Stimulated activated naive CD8-positive, alpha-beta T cell treated with anti-CD3 and anti-CD28 coated beads, Interleukin-15, Interleukin-2, amounts not matched to agents 100 U/mL and 50 U/mL, for 24 hours (primary cell): ENCODE results near the gene BRSK2.
"Not testable (repeated sequence)": the region's sequence is repeated elsewhere in the genome, so short reads cannot be mapped to it uniquely, and the experiment has no call there.

Experiments used
- ATAC-seq: fragments of 150-1000 bp; cut with Tn5 transposase; one replicate; pipeline ENCODE4 v1.10.0; 2021
- DNase-seq: peaks from one replicate; pipeline ENCODE4 v3.0.0; 2021

Gene BRSK2

DNA sequence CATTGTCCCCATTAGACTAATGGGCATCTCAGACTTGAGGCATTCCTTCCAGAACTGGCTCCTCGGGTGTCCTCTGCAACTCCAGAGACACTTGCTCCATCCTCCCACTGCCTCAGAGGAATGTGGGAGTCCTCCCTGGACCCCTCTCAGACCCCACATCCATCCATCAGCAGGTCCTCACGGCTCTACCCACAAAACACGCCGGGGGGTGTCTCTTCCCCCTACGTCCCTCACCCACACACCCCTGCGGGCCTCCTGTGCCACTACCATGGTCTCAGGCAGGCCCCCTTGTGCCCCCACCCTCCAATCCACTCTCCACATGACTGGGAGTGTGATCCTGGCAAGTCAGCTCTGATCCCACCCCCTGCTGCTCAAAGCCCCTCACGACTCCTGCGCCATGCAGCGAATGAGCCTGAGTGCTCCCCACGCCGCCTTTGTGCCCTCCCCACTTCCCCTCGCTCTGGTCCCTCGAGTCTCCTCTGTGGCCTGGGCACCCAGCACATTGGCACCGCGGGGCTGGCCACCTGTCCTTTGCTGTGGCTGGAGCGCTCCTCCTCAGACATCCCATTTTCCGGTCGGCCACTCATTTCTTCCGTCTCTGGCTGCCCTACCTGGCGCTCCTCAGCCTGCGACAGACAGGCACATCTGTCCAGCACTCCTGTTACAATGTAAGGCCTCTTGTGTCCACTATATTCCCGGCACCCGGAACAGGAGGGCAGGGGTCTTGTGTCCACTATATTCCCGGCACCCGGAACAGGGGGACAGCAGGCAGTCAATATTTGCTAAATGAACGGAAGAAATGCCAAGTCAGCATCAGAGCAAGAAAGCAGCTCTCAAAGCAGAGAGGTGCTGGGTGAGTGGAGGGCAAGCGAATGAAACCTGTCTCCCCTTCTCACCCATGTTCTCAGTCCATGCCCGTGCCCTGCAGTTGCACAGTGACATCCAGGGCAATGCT lies 111.0 kb downstream of the BRSK2 start:
- DNase-seq: no peak
- no peak for ATAC-seq

DNA sequence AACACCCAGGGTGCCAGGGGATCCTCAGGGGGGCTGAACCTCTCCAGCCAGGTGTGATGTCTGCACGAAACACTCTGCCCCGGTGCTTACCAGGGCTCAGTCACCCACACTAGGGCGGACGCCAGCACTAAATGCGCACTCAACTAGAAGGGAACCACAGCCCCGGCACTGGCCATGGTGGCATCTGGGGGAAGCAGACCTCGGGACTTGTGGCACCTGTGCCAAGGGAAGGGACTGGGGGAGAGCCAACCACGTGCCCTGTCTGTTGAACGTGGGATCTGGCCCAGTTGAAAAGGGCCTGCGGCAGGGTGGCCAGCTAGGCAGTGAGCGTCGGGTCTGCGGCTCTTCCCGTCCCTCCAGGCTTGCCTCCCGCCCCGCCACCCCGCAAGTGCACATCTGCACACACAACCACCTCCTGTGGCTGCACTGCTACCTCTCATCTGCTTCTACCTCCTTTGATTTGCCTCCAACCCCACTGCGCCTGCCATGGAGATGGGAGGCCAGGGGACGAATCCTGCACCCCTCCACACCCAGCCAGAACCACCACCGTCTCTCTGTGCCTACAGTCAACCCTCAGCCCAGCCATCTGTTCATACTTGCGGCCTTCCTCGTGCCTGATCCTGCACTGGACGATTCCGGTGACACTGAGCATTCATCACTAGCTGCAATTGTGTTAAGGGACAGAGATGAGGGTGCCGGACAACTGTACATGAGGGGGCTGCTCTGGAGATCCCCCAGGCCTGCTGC lies 111.9 kb downstream of the BRSK2 start:
- no peak for DNase-seq
- no peak for ATAC-seq

DNA sequence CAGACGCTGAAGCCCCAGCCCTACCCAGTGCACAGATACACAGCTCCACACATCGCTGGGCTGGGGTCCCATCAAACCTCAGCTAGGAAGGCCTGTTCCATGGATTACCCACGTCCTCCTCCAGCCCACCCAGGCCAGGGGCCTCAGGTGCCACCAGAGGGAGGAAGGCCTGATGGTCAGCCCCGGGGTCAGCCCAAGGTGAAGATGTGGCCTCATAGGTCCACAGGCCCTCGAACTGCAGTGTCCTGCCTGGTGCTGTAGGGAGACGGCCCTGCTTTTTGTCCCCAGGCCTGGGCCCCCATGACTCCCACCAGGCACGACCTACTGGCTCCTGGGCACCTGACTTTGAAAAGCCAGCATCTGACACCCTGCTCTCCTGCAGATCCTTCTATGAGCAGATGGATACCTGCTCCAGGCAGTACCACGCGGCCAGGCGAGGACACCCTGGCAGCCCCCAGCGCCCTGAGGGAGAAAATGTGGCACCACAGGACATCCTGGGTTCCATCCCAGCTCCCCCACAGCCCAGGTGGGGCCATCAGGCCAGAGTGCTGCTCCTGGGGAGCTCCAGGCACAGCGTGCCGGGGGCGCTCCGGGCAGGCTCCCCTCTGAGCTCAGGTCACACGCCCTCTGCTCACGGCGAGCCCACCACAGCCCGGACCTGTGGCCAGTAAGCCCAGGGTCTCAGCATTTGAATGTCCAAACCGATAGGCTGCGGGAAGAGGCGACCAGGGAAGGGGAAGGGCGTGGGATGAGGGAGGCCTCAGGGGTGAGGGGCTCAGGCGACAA lies 112.6 kb downstream of the BRSK2 start:
- ATAC-seq: no peak
- DNase-seq: no peak

DNA sequence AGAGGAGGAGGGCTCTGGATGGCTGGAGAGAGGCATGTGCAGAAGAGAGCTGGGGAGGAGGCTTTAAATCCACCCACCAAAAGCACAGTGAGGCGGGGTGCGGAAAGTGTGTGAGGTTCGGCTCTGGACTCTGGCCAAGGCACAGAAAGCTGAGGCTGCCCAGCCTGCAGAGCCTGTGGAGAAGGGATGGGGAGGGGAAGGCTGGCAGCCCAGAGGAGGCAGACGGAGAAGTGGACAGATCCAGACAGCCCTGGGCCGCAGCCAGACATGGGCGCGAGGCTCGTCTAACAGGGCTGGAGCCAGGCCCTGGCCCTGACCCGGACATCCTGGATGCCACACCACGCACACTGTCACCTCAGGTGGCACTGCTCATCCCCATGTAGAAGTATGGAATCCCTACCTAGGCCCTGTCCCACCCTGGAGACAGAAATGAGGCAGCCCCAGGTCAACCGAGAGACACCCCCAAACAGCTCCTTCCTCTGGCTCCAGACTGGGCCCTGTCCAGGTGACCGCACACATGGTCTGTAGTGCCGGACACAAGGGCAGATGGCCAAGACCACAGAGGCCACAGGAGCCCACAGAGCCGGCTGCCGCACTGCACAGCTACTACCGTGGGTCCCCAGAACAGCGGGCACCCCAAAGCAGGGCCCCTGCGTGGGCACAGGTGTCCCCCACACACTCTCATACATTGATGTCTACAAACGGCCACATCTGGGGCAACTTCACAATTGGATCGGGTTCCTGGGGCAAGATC lies 113.4 kb downstream of the BRSK2 start:
- no peak for DNase-seq
- no peak for ATAC-seq

DNA sequence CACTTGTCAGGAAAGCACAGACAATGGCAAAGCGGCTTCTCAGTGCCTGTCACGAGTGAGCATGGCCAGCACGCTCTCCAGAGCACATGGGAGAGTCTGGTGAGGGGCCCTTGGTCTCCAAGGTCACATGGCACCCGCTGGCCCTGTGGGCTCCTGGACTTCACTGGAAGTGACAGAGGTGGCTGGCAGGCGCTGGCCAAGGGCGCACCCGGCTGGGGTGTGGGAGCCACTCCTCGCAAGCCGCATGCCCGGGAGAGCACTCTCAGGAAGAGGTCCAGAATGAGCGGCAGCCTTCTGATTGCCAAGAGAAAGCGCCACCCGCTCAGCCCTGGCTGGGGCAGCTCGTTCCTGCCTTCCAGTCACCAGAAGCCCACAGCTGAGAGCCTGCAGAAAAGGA lies 114.0 kb downstream of the BRSK2 start:
- DNase-seq: no peak
- no peak for ATAC-seq

DNA sequence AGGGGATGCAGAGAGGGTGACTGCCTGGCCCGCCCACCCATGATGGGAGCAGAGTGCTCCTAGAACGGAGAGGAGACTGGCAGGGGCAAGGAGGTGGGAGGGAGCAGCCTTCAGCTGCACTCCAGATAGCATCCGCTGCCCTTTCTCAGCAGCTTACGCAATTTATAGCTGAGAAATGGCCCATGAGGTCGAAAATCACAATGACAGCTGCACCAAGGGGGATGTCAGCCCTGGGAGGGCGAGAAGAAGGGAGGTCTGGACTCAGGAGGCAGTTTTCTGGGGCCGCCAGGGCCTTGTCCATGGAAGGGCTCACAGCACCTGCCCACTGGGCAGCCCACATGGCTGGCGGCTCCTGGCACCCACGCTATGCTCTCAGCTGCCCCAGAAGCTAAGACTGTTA lies 114.4 kb downstream of the BRSK2 start:
- ATAC-seq (no peak), DNase-seq (no peak)

DNA sequence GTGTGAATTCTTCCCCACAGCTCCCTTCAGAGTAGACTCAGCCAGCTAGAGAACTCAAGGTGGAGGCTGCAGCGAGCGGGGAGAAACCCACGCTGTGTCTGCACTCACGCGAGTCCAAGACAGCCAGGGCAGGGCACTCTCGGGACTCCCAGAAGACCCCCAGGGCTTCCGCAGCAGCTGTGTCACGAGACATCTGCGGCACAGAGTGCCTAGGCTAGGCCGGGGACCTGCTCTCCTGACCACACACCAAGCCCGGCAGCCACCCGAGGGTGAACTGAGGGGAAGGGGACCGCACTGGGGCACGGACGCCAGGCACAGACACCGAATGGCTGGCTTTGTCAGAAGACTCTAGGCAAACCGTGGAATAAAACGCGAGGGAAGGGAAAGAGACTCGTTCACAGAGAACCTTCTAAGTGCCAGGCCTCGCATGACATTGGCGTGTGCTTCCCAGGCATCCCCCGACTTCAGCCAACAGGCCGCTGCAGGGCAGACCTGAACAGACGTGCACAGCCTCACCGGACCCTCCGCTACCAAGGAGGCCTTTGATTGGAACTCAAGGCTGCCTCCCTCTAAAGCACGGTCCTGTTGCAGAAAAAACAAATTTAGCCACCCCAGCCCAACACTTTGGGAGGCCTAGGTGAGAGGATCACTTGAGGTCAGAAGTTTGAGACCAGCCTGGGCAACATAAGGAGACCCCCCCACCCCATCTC lies 115.0 kb downstream of the BRSK2 start:
- ATAC-seq (no peak), DNase-seq (no peak)

DNA sequence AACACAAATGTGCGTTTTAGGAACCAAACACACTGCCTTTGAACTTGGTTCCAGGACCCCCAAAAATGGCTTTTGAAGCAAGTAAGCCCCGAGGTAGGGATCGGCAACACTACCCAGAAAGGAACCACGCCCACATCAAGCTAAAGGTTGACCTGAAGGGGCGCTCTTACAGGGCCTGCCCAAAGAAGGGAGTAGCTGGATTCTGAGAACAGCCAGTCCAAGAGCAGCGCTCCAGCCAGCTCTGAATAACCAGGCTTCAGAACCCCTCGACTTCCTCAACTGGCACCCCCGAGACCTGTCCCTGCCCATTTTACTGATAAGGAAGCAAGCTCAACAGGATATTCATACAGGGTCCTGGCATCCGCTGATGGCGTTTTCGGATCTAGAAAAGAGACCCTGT lies 115.7 kb downstream of the BRSK2 start:
- no peak for ATAC-seq

DNA sequence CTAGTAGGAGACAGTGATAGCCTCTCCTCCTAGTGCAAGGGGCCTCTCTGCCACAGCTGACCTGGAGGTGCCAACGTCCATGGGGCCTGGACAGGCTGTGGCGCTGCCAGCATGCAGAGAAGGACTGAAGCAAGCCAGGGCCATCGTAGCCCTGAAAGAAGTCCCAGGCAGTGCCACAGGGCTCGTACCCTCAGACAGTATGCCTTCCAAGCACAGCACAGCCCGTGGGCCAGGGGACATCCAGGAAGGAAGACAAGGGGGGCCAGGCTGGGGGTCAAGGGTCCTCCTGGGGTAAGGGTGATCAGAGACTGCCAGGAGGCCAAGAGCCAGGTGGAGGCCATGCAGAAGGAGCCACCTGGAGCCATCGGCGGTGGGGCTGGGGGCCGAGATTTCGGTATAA lies 117.2 kb downstream of the BRSK2 start:
- DNase-seq (no peak), ATAC-seq (no peak)

More for the DNA sequence above, 115.7 kb downstream of the BRSK2 start:
- DNase-seq: no peak

DNA sequence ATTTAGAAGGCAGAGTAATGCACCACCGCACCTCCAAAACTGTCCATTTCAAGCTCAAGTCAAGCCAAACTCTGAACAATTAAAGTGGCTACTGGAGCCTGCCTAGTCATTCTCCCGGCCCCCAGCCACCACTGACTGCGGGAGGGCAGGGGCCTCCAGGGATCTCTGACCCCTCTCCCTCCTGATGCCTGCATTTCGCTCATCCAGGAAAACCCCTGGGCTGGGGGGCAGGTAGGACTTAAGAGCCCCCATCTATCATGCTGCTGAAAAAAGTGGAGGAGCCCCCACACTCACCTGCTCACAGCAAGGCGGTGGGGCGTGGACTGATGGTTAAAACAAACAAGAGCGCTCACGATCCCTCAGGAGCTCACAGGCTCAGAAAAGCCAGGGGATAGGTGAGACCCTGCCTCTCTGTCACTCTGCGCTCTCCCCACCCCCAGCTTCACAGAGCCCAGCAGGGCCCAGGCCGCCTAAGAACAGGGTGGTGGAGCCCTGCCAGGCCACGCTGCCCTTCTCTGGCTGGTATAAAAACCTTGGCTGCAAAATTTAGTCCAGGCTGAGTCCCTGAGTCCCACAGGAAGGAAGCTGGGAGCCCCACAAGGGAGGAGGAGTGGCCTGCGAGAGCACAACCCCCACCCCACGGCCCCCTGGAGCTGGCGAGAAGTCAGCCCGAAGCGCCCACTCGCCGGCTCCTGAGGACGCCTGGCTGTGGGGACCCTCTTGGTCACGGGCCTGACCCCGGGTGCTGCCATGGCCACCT lies 117.8 kb downstream of the BRSK2 start:
- no peak for DNase-seq
- ATAC-seq: no peak

DNA sequence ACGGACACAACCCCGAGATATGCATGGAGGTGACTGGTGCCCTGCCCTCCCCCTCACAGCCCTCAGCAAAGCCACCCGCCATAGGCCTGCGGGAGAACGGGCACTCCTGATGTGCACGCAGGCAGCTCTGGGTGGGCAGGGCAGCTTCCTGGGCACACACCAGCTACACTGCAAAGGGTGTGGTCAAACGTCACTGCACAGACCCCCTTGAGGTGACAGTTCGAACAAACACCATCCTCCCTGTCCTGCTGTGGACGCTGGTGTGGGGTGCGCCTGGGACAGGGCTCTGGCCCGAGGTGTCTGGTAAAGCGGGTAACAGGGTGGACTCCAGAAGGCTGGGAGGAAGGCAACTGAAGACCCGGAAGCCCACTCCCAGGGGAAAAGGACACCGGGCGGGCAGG lies 118.8 kb downstream of the BRSK2 start:
- no peak for ATAC-seq

DNA sequence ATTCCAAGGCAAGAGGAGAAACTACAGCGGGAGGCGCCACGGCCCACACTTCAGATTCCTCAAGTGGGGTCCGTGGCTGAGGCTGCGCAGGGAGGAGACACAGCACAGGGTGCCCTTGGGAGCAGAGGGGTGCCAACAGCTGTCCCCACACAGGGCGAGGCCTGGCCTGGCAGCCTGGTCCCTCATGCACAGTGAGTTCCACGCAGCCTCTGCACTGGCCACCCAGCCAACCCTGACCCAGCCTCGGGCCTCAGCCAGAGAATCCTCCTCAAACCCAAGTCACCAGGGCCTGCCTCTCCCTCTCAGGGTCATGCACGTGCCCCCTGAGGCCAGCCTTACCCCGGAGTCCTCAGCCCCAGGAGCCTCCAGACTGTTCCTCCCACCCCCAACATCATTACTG lies 119.3 kb downstream of the BRSK2 start:
- DNase-seq (no peak), ATAC-seq (no peak)

More for the DNA sequence above, 118.8 kb downstream of the BRSK2 start:
- no peak for DNase-seq

DNA sequence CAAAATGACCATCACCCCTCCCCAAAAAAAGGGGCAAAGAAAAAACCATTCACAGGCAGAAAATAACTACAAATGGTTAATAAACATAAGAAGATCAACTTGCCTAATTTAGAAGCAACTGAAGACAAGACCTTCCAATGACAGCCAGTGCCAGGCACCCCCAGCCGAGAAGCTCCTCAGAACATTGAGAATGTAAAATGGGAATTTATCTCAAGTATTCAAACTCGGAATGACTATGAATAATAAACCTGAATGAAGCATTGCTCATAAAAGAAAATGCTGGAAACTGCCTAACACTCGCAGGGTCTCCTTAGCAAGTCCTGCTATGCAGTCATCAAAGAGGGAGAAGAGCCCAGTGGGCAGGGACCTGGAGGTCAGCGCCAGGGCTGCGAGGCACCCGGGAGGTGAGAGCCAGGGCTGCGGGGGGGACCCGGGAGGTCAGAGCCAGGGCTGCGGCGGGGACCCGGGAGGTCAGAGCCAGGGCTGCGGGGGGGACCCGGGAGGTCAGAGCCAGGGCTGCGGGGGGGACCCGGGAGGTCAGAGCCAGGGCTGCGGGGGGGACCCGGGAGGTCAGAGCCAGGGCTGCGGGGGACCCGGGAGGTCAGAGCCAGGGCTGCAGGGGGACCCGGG lies 120.0 kb downstream of the BRSK2 start:
- ATAC-seq: no peak
- no peak for DNase-seq

DNA sequence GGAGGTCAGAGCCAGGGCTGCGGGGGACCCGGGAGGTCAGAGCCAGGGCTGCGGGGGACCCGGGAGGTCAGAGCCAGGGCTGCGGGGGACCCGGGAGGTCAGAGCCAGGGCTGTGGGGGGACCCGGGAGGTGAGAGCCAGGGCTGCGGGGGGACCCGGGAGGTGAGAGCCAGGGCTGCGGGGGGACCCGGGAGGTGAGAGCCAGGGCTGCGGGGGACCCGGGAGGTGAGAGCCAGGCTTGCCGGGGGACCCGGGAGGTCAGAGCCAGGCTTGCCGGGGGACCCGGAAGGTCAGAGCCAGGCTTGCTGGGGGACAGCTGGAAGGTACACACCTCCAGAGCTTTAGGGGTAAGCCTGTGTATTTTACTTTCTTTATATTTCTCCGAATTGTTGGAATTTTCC lies 120.6 kb downstream of the BRSK2 start:
- not testable (repeated sequence) for ATAC-seq, DNase-seq

DNA sequence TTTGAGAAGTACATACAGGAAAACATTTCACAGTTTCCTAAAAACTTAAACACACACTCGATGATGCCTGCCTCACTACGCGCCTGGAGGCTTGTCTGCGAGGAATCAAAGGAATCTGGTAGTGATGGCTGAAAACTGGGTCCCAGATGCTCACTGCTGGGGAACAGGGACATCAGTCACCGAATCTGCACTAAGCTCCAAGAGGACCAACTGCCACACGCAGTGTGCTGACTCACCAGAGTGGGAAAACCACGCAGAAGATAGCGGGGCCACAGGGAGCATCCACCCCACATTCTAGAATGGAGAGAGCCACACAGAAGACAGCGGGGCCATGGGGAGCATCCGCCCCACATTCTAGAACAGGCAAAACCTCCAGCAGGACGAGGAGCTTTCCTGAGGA lies 121.2 kb downstream of the BRSK2 start:
- no peak for ATAC-seq

DNA sequence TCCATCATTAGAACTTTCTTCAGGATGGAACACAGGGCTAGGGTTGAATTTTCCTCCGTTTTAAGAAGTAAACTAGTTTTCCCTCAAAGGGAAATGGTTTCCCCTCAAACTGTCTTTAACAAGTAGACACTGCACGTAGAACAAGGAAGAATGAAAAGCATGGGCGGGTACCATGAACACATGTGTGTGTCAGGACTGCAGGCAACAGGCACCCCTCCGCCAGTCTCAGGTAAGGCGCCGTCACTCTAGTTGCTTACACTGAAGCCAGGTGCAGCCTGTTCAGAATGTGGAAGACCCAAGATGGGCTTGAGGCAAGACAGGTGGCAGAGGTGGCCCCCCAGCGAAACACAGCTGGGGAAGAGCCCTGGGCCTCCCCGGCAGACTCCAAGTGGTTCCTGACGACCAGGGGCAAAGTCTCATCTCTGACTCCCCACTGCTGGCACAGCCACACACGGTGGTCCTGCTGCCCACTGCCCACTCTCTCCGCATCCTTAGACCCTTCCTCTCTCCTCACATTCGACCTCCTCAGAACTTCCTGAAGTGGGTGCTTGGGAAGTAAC lies 122.3 kb downstream of the BRSK2 start:
- no peak for DNase-seq
- no peak for ATAC-seq

More for the DNA sequence above, 121.2 kb downstream of the BRSK2 start:
- DNase-seq: no peak
